ENCODE data around the gene DELE1. TPM values are rescaled to one million over a fixed set of nuclear protein-coding genes. Genes with fewer than 3 reads are reported as not detected.

The DELE1 gene
- total RNA-seq, 3 donors from 2014 or later, result 77.8 to 112 (median 84.5) TPM

DNA sequence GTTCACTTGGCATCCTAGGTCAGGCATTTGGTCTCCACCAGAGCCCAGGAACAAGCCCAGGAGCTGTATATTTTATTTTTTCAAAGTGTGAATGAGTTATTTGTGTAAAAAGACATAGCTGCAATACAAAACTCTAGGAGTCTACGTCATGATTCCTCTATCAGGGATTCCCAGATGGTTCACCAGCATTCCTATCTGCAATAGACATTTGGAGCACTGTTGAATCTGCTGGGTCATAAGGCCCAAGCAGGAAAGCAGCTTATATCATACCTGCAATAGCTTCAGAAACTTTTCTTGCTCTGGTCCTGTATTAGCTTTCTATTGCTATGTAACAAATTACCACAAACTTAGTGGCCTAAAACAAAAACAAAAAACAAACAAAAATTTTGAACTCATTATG is 16.7 kb upstream of the DELE1 start:
- TF ChIP-seq, protein P1, sequence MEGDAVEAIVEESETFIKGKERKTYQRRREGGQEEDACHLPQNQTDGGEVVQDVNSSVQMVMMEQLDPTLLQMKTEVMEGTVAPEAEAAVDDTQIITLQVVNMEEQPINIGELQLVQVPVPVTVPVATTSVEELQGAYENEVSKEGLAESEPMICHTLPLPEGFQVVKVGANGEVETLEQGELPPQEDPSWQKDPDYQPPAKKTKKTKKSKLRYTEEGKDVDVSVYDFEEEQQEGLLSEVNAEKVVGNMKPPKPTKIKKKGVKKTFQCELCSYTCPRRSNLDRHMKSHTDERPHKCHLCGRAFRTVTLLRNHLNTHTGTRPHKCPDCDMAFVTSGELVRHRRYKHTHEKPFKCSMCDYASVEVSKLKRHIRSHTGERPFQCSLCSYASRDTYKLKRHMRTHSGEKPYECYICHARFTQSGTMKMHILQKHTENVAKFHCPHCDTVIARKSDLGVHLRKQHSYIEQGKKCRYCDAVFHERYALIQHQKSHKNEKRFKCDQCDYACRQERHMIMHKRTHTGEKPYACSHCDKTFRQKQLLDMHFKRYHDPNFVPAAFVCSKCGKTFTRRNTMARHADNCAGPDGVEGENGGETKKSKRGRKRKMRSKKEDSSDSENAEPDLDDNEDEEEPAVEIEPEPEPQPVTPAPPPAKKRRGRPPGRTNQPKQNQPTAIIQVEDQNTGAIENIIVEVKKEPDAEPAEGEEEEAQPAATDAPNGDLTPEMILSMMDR (IDR thresholded peaks at IDR 0.05), result no peak
- ATAC-seq, result no peak
- H3K4me1 ChIP-seq (ENCODE audit: low read depth), result no peaks in the 10 kb centered on the region
- no peak overlapping the region for H3K4me3 ChIP-seq
- H3K36me3 ChIP-seq (ENCODE audit: low read depth), result no peaks in the 10 kb centered on the region
- no peaks in the 10 kb centered on the region for H3K9me3 ChIP-seq
- no peak for DNase-seq
- intact Hi-C loops (cut with DNase I, micrococcal nuclease), result no loop called here

DNA sequence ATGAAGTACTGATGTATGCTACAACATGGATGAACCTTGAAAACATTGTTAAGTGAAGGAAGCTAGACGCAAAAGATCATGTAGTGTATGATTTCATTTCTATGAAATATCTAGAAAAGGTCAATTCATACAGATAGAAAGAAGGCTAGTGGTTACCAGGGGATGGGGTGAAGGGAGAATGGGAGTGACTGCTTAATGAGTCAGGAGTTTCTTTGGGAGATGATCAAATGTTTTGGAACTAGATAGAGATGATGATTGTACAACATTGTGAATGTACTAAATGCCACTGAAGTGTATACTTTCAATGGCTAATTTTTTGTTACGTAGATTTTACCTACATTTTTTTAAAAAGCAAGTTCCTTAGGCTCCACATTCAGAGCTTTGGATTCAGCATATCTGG is 14.9 kb upstream of the DELE1 start:
- Histone ChIP-seq H3K36me3 (ENCODE audit: low read depth) (no peaks in the 10 kb centered on the region), H3K4me3 (no peak overlapping the region), H3K9me3 (no peaks in the 10 kb centered on the region), H3K4me1 (ENCODE audit: low read depth) (peaks cover 3% of the 10 kb centered on the region)
- DNase-seq (no peak), ATAC-seq (no peak)
- TF ChIP-seq, protein P1 (IDR thresholded peaks at IDR 0.05), result no peak
- intact Hi-C loops (cut with DNase I, micrococcal nuclease), result no loop called here

GRCh38 chr5:141909212-141909611 is 14.5 kb upstream of the DELE1 start:
- Histone ChIP-seq H3K9me3 (no peaks in the 10 kb centered on the region), H3K36me3 (ENCODE audit: low read depth) (no peaks in the 10 kb centered on the region), H3K4me1 (ENCODE audit: low read depth) (peaks cover 3% of the 10 kb centered on the region), H3K4me3 (no peak overlapping the region)
- no peak for ATAC-seq
- intact Hi-C loops (cut with DNase I, micrococcal nuclease), result no loop called here
- DNase-seq, result no peak
- TF ChIP-seq, protein P1 (IDR thresholded peaks at IDR 0.05), result no peak

DNA sequence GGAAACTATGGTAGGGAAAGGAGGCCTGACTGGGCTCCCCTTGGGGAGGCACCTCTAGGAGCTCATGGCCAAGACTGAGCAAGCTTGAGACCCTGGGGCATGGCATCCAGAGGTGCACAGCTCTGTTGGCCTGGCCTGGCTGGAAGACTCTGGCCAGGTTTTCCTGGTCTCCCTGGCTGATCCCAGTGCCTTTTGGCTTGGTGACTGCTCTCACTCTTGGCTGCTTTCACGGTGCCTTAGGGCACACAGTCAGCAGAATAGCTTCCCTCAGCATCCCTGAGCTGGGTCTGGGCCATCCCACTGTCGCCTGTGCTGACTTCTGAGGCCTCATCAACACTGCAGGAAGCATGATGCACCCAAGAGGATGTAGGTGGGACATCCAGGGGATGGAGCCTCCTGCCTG is 13.4 kb upstream of the DELE1 start:
- DNase-seq, result no peak
- Histone ChIP-seq H3K4me3 (no peak overlapping the region), H3K4me1 (ENCODE audit: low read depth) (peaks cover 3% of the 10 kb centered on the region), H3K9me3 (no peaks in the 10 kb centered on the region), H3K36me3 (ENCODE audit: low read depth) (no peaks in the 10 kb centered on the region)
- TF ChIP-seq, protein P1 (IDR thresholded peaks at IDR 0.05), result no peak
- peak; percentile 20 for ATAC-seq
- intact Hi-C loops (cut with DNase I, micrococcal nuclease), result no loop called here

GRCh38 chr5:141913560-141914198 is 10.0 kb upstream of the DELE1 start:
- Histone ChIP-seq H3K4me3 (no peak overlapping the region), H3K36me3 (ENCODE audit: low read depth) (no peaks in the 10 kb centered on the region), H3K4me1 (ENCODE audit: low read depth) (peaks cover 13% of the 10 kb centered on the region), H3K9me3 (no peaks in the 10 kb centered on the region)
- intact Hi-C loops (cut with DNase I, micrococcal nuclease), result no loop called here
- ATAC-seq (no peak), DNase-seq (no peak)
- TF ChIP-seq, protein P1 (IDR thresholded peaks at IDR 0.05), result no peak
